Astrocyte (in vitro differentiated cells and primary cell): ENCODE measurements around the gene A1BG. TPM values are rescaled to one million over a fixed set of nuclear protein-coding genes. Genes with fewer than 3 reads are reported as not detected.
A peak's percentile ranks its signal among the peaks of the same experiment; 100 is the strongest.

ENCODE experiments used
- DNase-seq: peaks from one replicate; pipeline ENCODE4 v3.0.0-alpha.2; 2010; ENCODE audit warnings: low read depth
- FAIRE-seq: peaks from 2 replicates; lab custom pipeline; 2011; peaks lifted over from hg19 to GRCh38; lab: Jason Lieb, UNC
- H2AFZ ChIP-seq: 2 replicates; pipeline ENCODE4 v1.6.0; 2012; ENCODE audit warnings: low read depth, low read length, inconsistent platforms
- H3K27ac ChIP-seq: 2 replicates; pipeline ENCODE4 v1.5.1; 2011; ENCODE audit warnings: low read depth, low read length, inconsistent platforms
- H3K27me3 ChIP-seq: 2 replicates; pipeline ENCODE4 v1.6.0; 2011; ENCODE audit warnings: low read length, inconsistent platforms; ENCODE audit not compliant: insufficient read depth
- H3K36me3 ChIP-seq: 2 replicates; pipeline ENCODE4 v1.5.1; 2011; ENCODE audit warnings: low read length, inconsistent platforms; ENCODE audit not compliant: insufficient read depth
- H3K4me1 ChIP-seq: 2 replicates; pipeline ENCODE4 v1.5.1; 2011; ENCODE audit warnings: low read length, inconsistent platforms; ENCODE audit not compliant: insufficient read depth
- H3K4me2 ChIP-seq: 2 replicates; pipeline ENCODE4 v1.6.0; 2012; ENCODE audit warnings: low read length, inconsistent platforms
- H3K4me3 ChIP-seq: 2 replicates; pipeline ENCODE4 v1.5.1; 2011; ENCODE audit warnings: low read depth, mild to moderate bottlenecking, low read length, inconsistent platforms; ENCODE audit not compliant: insufficient read depth
- H3K79me2 ChIP-seq: 2 replicates; pipeline ENCODE4 v1.6.0; 2012; ENCODE audit warnings: mild to moderate bottlenecking, low read length, inconsistent platforms; ENCODE audit not compliant: insufficient read depth
- H3K9ac ChIP-seq: 2 replicates; pipeline ENCODE4 v1.6.0; 2012; ENCODE audit warnings: mild to moderate bottlenecking, low read length, inconsistent platforms
- H3K9me3 ChIP-seq: 2 replicates; pipeline ENCODE4 v1.5.1; 2012; ENCODE audit warnings: low read depth, mild to moderate bottlenecking, low read length, inconsistent platforms; ENCODE audit not compliant: insufficient read depth
- H4K20me1 ChIP-seq: 2 replicates; pipeline ENCODE4 v1.6.0; 2012; ENCODE audit warnings: low read length, inconsistent platforms; ENCODE audit not compliant: insufficient read depth
- H3K27ac Mint-ChIP-seq: one replicate; pipeline ENCODE4 v1.8.0; 2021; ENCODE audit warnings: mild to moderate bottlenecking, mixed read lengths; ENCODE audit not compliant: unreplicated experiment
- H3K27me3 Mint-ChIP-seq: one replicate; pipeline ENCODE4 v1.8.0; 2021; ENCODE audit warnings: low read depth, mixed read lengths; ENCODE audit not compliant: unreplicated experiment
- H3K36me3 Mint-ChIP-seq: one replicate; pipeline ENCODE4 v1.8.0; 2021; ENCODE audit warnings: low read depth, mixed read lengths; ENCODE audit not compliant: unreplicated experiment
- H3K4me1 Mint-ChIP-seq: one replicate; pipeline ENCODE4 v1.8.0; 2021; ENCODE audit warnings: low read depth, mixed read lengths; ENCODE audit not compliant: unreplicated experiment
- H3K4me3 Mint-ChIP-seq: one replicate; pipeline ENCODE4 v1.8.0; 2021; ENCODE audit warnings: mild to moderate bottlenecking, moderate library complexity, mixed read lengths; ENCODE audit not compliant: unreplicated experiment
- H3K9me3 Mint-ChIP-seq: one replicate; pipeline ENCODE4 v1.8.0; 2021; ENCODE audit warnings: mild to moderate bottlenecking, mixed read lengths; ENCODE audit not compliant: unreplicated experiment
- CTCF ChIP-seq: IDR thresholded peaks from 2 replicates; pipeline ENCODE4 v1.5.1; 2011; ENCODE audit warnings: low read depth, mild to moderate bottlenecking, inconsistent platforms, low read length, moderate library complexity; ENCODE audit not compliant: insufficient read depth
- EZH2 ChIP-seq: IDR thresholded peaks from 2 replicates; pipeline ENCODE4 v1.6.1; 2012; ENCODE audit warnings: mild to moderate bottlenecking, low read length, inconsistent platforms; ENCODE audit not compliant: insufficient read depth
- total RNA-seq: library from RNA; stranded (reverse); gene quantifications from 2 replicates; pipeline ENCODE4 v1.2.1, GENCODE V29; 2021

Gene A1BG
- total RNA-seq, 1 donor from 2014 or later: 32.3 TPM

GRCh38 chr19:58304255-58304654 is 49.0 kb downstream of the A1BG start:
- H3K4me1 Mint-ChIP-seq: peaks cover 10% of the 10 kb centered on the region

GRCh38 chr19:58300620-58301019 is 52.7 kb downstream of the A1BG start:
- peaks cover 10% of the 10 kb centered on the region for H3K9me3 Mint-ChIP-seq
- DNase-seq (no peak), FAIRE-seq (no peak)
- Histone ChIP-seq H3K4me3 (no peak overlapping the region), H3K4me2 (no peak overlapping the region), H3K9ac (no peak overlapping the region), H3K36me3 (peaks cover 18% of the 10 kb centered on the region), H3K27ac (no peak overlapping the region), H4K20me1 (peaks cover 27% of the 10 kb centered on the region), H2AFZ (no peak overlapping the region), H3K9me3 (peaks cover 13% of the 10 kb centered on the region), H3K27me3 (no peaks in the 10 kb centered on the region), H3K79me2 (peaks cover 48% of the 10 kb centered on the region), H3K4me1 (peaks cover 6% of the 10 kb centered on the region)
- H3K36me3 Mint-ChIP-seq: peaks cover 44% of the 10 kb centered on the region
- H3K4me3 Mint-ChIP-seq: peak overlapping the region; percentile 20
- H3K27me3 Mint-ChIP-seq: no peaks in the 10 kb centered on the region
- H3K4me1 Mint-ChIP-seq: peaks cover 5% of the 10 kb centered on the region
- no peak overlapping the region for H3K27ac Mint-ChIP-seq
- TF ChIP-seq CTCF (no peak), EZH2 (no peak)

More at GRCh38 chr19:58304255-58304654, 49.0 kb downstream of the A1BG start:
- Histone ChIP-seq H2AFZ (no peak overlapping the region), H4K20me1 (peaks cover 39% of the 10 kb centered on the region), H3K4me2 (peak overlapping the region; percentile 92), H3K4me3 (no peak overlapping the region), H3K27me3 (no peaks in the 10 kb centered on the region), H3K9me3 (no peaks in the 10 kb centered on the region), H3K27ac (no peak overlapping the region), H3K9ac (peak overlapping the region; percentile 91), H3K4me1 (peaks cover 10% of the 10 kb centered on the region), H3K79me2 (peaks cover 56% of the 10 kb centered on the region), H3K36me3 (peaks cover 28% of the 10 kb centered on the region)
- H3K27me3 Mint-ChIP-seq: no peaks in the 10 kb centered on the region
- DNase-seq: no peak
- peaks cover 2% of the 10 kb centered on the region for H3K9me3 Mint-ChIP-seq
- H3K4me3 Mint-ChIP-seq: peak overlapping the region; percentile 100
- peaks cover 25% of the 10 kb centered on the region for H3K36me3 Mint-ChIP-seq
- TF ChIP-seq CTCF: no peak
- no peak for FAIRE-seq
- no peak overlapping the region for H3K27ac Mint-ChIP-seq

- Mint-ChIP-seq H3K9me3 (peaks cover 34% of the 10 kb centered on the region), H3K27ac (no peak overlapping the region), H3K4me3 (no peak overlapping the region), H3K27me3 (no peaks in the 10 kb centered on the region), H3K4me1 (peaks cover 1% of the 10 kb centered on the region), H3K36me3 (peaks cover 83% of the 10 kb centered on the region)
- H3K4me3 ChIP-seq: no peak overlapping the region
- H3K36me3 ChIP-seq: peaks cover 42% of the 10 kb centered on the region
- no peak overlapping the region for H2AFZ ChIP-seq
- no peak overlapping the region for H3K9ac ChIP-seq
- no peak overlapping the region for H3K4me2 ChIP-seq
- H4K20me1 ChIP-seq: peaks cover 25% of the 10 kb centered on the region
- no peak for DNase-seq
- H3K79me2 ChIP-seq: peaks cover 48% of the 10 kb centered on the region
- H3K27me3 ChIP-seq: no peaks in the 10 kb centered on the region
- H3K4me1 ChIP-seq: no peaks in the 10 kb centered on the region
- peaks cover 51% of the 10 kb centered on the region for H3K9me3 ChIP-seq
- no peak for FAIRE-seq
- no peak overlapping the region for H3K27ac ChIP-seq
- TF ChIP-seq CTCF: no peak
- no peak for TF ChIP-seq EZH2
These were observed 57.2 kb downstream of the A1BG start for GRCh38 chr19:58296104-58296503.
